Measurements from ENCODE around the gene STARD9.
"Not testable (repeated sequence)": the region's sequence is repeated elsewhere in the genome, so short reads cannot be mapped to it uniquely, and the experiment has no call there.

The STARD9 gene

GRCh38 chr15:42575188-42576039 lies at the start of gene STARD9:
STARD9 (plus strand) TSS chr15:42575606; CDS start chr15:42575716, 110 bp downstream.
- intact Hi-C loops (cut with DNase I) = loop anchor here (1.0 to 10.0 kb wide), 2 partner anchors 25 to 349 kb away; partner anchors contain the start of gene TTBK2
- DNase-seq = peak; percentile 95 to 100 (median 98)

DNA sequence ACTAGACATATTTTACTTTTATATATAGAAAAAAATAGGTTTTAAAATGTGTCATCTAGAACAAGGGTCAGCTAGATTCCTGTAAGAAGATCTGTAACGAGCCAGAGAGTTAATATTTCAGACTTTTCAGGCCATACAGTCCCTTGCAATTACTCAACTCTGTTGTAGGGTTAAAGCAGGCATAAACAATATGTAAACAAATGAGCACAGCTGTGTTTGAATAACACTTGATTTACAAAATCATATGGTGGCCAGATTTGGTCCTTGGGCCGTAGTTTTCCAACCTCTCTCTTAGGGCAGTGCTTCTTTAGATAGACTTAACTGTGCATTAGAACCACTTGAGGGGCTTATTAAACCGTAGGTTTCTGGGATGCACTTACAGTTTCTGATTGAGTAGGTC lies 46.4 kb upstream of the STARD9 start:
- intact Hi-C loops (cut with DNase I) = no loop called here
- DNase-seq = no peak

DNA sequence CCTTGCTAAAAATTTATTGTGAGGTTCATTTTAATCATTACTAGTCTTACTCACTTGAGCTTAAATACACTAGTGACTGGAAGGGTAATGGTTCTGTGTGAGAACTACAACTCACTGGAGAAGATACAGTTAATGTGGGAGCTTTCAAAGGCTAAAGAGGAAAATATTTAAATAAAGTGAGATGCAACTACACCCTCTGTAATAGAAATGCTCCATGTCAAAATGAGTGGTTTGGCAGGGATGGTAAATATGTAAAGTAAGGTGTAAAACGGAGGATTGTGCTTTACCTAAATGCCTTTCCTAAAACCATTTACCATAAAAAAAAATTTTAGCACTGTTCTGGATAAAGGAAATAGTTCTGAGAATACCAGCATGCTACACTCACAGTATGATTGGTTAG lies 42.2 kb upstream of the STARD9 start:
- DNase-seq = no peak
- intact Hi-C loops (cut with DNase I) = no loop called here

GRCh38 chr15:42544853-42545629 lies 30.4 kb upstream of the STARD9 start:
- intact Hi-C loops (cut with DNase I) = loop anchor here (5.0 kb wide), 1 partner anchor 53 kb away; the partner anchor contains the start of gene ZNF106
- no peak for DNase-seq

GRCh38 chr15:42547918-42548248 lies 27.5 kb upstream of the STARD9 start:
- intact Hi-C loops (cut with DNase I) = loop anchor here (1.0 to 5.0 kb wide), 2 partner anchors 56 to 102 kb away; partner anchors contain the start of gene ZNF106
- DNase-seq = no peak

DNA sequence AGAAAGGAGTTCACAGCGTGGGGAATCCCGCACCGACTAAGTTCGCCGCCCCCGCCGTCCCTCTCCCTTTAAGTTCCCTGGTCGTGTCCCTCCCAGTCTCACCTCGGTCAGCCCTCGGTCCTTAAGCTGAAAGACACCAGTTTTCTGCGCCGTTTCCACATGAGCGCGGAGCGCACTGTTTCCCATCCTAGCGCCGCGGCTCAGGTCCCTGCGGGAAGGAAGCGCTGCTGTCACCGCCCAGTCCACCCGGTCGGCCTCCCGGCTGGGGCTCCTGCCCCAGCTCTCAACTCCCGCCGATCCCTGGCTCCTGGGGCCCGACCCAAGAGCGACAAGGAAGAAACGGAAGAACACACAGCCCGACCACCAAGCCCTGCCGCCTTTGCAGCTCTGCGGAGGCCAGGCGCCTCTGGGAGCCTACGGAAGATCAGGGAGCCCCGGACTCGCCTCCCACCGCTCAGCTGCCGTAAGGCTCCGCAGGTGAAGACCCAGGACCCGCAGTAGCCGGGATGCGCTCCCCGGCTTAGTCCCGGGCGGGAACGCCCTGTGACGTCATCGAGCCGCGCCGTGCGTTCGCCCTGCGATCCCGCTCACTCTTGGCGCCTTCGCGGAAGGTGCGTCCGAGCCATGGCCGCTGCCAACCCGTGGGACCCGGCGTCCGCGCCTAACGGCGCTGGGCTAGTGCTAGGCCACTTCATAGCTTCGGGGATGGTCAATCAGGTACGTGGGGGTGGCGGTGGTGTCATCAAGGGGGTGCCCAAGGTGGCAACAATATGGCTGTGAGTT lies 27.0 kb upstream of the STARD9 start, which contains the start of the genes HAUS2 and LRRC57:
Gene HAUS2 (plus strand): TSS at position 590 of the 783 bp plus-strand sequence. CDS start 35 bp downstream, at position 625.
Gene LRRC57 (minus strand): TSS at position 545 of the 783 bp plus-strand sequence. CDS start 359 bp downstream, at position 186.
- intact Hi-C loops (cut with DNase I) = loop anchor here (1.0 to 5.0 kb wide), 2 partner anchors 56 to 102 kb away; partner anchors contain the start of gene ZNF106
- DNase-seq = peak; percentile 78 to 98 (median 84)

DNA sequence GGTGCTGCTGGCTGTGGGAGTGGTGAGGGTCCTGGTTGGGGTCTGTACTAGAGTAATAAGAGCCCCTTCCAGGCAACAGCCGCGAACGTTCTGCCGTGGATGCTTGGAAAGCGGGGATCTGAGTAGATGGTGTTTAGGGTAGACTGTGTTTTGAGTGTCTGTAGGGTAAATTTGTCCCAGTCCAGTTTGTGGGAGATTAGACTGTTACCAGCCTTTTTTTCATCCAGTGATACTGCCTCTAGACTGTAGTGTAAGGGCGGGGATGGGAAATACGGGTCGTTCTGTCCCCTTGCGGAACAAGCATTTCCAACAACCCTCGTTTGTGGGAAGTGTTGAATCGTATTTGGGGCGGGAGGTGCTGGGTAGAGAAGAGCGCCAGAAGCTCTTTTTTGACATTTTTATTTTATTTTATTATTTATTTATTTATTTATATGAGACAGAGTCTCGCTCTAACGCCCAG lies 26.3 kb upstream of the STARD9 start:
- DNase-seq = peak in 2 of 10 donors; percentile 8 to 12
- intact Hi-C loops (cut with DNase I) = loop anchor here (5.0 kb wide), 1 partner anchor 57 kb away; the partner anchor contains the start of gene ZNF106

DNA sequence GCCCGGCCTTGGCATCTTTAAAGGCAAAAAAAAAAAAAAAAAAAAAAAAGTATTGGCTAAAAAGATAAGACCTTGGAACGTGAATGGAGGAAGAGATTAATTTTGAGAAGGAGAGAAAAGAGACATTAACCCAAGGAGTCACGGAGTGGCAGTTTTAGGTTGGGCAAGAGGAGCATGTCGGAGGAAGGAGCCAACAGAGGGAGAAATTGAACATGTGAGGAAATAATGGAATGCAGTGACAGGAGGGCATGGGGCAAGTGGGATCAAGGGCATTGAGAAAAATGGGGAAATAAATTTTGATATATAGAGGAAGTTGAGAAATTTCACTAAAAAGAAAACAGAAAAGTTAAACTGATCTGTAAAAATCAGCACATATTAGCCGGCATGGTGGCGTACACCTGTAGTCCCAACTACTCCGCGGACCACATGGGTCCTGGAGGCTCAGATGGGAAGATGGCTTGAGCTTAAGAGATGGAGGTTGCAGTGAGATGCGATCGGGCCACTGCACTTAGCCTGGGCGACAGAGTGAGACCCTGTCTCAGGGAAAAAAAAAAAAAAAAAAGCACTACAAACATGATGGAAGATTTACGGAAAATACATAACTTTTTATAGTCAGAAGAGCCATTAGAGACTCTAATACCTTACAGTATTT lies 25.5 kb upstream of the STARD9 start:
- intact Hi-C loops (cut with DNase I) = loop anchor here (1.0 to 5.0 kb wide), 2 partner anchors 25 to 58 kb away; partner anchors contain the start of genes STARD9 and ZNF106
- no peak for DNase-seq

GRCh38 chr15:42553554-42553953 lies 21.9 kb upstream of the STARD9 start:
- intact Hi-C loops (cut with DNase I) = no loop called here
- DNase-seq = no peak

- intact Hi-C loops (cut with DNase I); DNase-seq: not testable (repeated sequence)
Observed at GRCh38 chr15:42556550-42557207, 18.7 kb upstream of the STARD9 start.

DNA sequence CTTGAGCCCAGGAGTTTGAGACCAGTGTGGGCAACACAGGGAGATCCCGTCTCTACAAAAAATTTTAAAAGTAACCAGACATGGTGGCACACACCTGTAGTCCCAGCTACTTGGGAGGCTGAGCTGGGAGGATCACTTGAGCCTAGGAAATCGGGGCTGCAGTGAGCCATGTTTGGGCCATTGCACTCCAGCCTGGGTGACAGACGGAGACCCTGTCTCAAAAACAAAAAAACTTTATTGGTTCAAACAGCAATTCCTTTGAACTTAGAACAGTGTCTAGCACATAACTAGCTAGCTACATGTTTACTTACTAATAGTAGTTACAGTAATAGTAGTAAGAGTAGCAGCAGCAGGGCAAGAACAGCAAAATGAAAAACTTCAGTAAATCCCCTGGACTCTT lies 16.7 kb upstream of the STARD9 start:
- no peak for DNase-seq
- intact Hi-C loops (cut with DNase I) = no loop called here

DNA sequence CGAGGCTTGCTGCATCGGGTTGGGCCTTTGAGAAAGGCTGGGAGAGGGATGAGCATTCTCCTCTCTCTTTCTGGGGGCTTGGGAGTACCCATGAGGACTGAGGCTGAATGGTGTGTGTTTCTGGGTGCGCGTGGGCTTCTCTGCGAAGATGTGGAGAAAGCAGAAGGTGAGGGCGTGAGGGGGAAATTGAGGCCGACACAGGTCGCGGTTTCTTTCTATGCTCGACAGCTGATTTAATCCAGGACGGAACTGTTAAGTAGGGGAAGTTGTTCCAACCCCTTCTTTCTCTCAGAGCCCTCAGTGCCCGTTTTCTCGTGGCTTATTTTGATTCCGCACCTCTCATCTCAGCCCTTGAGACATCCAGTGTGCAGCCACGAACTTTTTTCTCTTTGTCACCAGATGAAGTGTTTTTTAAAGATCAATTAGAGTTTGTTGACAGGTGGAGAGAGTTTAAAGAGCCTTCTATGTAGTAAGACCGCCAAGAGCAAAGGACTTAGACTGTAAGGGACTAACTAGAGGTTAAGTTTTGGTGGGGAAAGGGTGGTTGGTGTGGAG lies 711 bp downstream of the STARD9 start:
- DNase-seq = no peak
- intact Hi-C loops (cut with DNase I) = loop anchor here (10.0 kb wide), 1 partner anchor 349 kb away; the partner anchor contains the start of gene TTBK2

- intact Hi-C loops (cut with DNase I) = loop anchor here (10.0 kb wide), 1 partner anchor 348 kb away; the partner anchor contains the start of gene TTBK2
- no peak for DNase-seq
Observed at GRCh38 chr15:42576776-42577175, 1.4 kb downstream of the STARD9 start.

- intact Hi-C loops (cut with DNase I) = loop anchor here (10.0 kb wide), 1 partner anchor 347 kb away; the partner anchor contains the start of gene TTBK2
- DNase-seq = no peak
Observed at GRCh38 chr15:42577514-42578031, 2.2 kb downstream of the STARD9 start.

DNA sequence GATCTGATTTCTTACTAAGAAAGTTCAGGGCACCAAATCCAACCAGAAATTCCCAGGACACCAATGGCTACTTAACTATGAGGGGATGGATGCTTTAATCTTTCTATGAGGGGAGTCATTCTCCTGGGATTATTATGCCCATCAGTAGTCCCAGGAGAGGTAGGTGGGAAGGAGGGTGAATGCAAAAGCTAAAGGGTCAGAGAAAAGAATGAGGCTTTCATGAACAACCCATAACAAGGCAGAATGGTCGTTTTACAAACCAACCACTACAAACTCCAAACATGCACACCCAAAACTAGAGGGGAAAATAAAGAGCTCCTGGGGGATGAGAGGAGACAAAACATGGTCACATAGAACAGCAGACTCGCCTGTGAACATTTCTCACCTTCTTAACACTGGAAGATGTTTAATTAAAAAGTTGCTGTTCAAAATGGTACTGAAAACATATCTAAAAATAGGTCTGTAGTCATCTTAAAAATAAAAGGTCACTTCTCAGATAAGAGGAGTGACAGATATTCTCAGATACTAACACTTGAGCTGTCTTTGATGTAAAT lies 3.7 kb downstream of the STARD9 start:
- intact Hi-C loops (cut with DNase I) = loop anchor here (10.0 kb wide), 1 partner anchor 346 kb away; the partner anchor contains the start of gene TTBK2

DNA sequence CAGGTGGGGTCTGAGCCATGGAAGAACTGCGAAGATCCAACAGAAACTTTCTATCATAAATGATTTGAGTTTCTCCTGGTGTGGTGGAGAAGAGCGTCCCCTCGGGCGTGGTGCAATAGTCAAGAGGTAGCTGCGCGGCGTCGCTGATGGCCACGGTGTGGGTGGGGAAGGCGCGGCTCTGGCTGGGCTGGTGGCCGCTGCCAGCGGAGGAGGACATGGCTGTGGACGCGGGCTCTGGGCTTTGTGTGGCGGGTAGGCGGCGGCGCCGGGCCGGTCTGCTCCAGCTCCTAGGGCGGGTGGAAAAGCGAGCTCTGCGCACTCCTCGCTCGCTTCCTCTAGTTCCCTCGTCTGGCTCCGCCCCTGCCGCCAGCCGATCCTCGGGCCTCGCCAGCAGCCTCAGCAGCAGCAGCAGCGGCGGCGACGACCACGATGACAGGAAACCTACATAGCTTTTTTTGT lies 5.9 kb downstream of the STARD9 start:
- intact Hi-C loops (cut with DNase I) = loop anchor here (2.0 to 10.0 kb wide), 2 partner anchors 70 to 86 kb away; partner anchors contain the start of genes SNAP23 and ZNF106
- peak; percentile 78 to 98 (median 88) for DNase-seq

More for the DNA sequence above, 3.7 kb downstream of the STARD9 start:
- DNase-seq = no peak

Data from posterior cingulate gyrus (tissue), 11 donors.